ENCODE measurements around the gene ZNF770. TPM values are rescaled to one million over a fixed set of nuclear protein-coding genes. Genes with fewer than 3 reads are reported as not detected.

ZNF770 gene
- total RNA-seq, 1 experiment from 2014 or later: 70.7 TPM

- DNase-seq (ENCODE audit: low read depth, low spot score): no peak
- no peaks in the 10 kb centered on the region for H4K20me1 ChIP-seq (ENCODE audit: insufficient read depth)
- no peaks in the 10 kb centered on the region for H3K9me2 ChIP-seq (ENCODE audit: insufficient read depth)
- H3K9ac ChIP-seq (ENCODE audit: low read length): no peak overlapping the region
- ChIA-PET CTCF (no interaction called here), RAD21 (ENCODE audit: low non-redundant PET in 1 of 2, low total read pairs in 2 of 2, uncharacterized antibody in 2 of 2, unreplicated experiment in 2 of 2) (interaction anchor here in 1 of 2 experiments (0.6 kb wide), 1 partner anchor 12 kb away, joined by 3 read pairs; no protein-coding TSS in a partner anchor), POLR2A (no interaction called here)
- H2AFZ ChIP-seq (ENCODE audit: low read depth, low read length, poor library complexity, severe bottlenecking): no peak overlapping the region
- H3K27ac ChIP-seq (ENCODE audit: low read depth, low read length): no peak overlapping the region
- no peak overlapping the region for H3K4me2 ChIP-seq (ENCODE audit: low read length)
- H3K27me3 ChIP-seq (ENCODE audit: insufficient read depth, low read length): no peaks in the 10 kb centered on the region
- no peak for ATAC-seq
- H3K9me3 ChIP-seq (ENCODE audit: control insufficient read depth in 1 of 2, insufficient read depth in 1 of 2, low read depth in 1 of 2, low read length in 2 of 2): no peaks in the 10 kb centered on the region
- TF ChIP-seq EZH2phosphoT487 (IDR thresholded peaks at IDR 0.05; ENCODE audit: borderline replicate concordance) (no peak), TCF7L2 (IDR thresholded peaks at IDR 0.05; ENCODE audit: borderline replicate concordance, extremely low read depth, insufficient read depth, insufficient read length) (no peak), YY1 (IDR thresholded peaks at IDR 0.05; ENCODE audit: extremely low read depth, insufficient replicate concordance, low read depth, low read length) (no peak), POLR2A (IDR thresholded peaks at IDR 0.05; ENCODE audit: borderline replicate concordance, extremely low read depth, insufficient read depth, insufficient read length) (no peak), CEBPB (IDR thresholded peaks at IDR 0.05; ENCODE audit: low read depth) (no peak), RAD21 (IDR thresholded peaks at IDR 0.05; ENCODE audit: low read depth) (no peak), REST (IDR thresholded peaks at IDR 0.05; ENCODE audit: low read depth) (no peak), ELF1 (IDR thresholded peaks at IDR 0.05; ENCODE audit: borderline replicate concordance, low read depth) (no peak), JUND (IDR thresholded peaks at IDR 0.05) (no peak)
- TF ChIP-seq, protein P1, sequence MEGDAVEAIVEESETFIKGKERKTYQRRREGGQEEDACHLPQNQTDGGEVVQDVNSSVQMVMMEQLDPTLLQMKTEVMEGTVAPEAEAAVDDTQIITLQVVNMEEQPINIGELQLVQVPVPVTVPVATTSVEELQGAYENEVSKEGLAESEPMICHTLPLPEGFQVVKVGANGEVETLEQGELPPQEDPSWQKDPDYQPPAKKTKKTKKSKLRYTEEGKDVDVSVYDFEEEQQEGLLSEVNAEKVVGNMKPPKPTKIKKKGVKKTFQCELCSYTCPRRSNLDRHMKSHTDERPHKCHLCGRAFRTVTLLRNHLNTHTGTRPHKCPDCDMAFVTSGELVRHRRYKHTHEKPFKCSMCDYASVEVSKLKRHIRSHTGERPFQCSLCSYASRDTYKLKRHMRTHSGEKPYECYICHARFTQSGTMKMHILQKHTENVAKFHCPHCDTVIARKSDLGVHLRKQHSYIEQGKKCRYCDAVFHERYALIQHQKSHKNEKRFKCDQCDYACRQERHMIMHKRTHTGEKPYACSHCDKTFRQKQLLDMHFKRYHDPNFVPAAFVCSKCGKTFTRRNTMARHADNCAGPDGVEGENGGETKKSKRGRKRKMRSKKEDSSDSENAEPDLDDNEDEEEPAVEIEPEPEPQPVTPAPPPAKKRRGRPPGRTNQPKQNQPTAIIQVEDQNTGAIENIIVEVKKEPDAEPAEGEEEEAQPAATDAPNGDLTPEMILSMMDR (IDR thresholded peaks at IDR 0.05 in 2 of 3, conservative IDR thresholded peaks at IDR 0.05 in 1 of 3; ENCODE audit: borderline replicate concordance in 1 of 3, insufficient read depth in 1 of 3, low read depth in 2 of 3, low read length in 2 of 3): no peak
- intact Hi-C loops (cut with micrococcal nuclease): no loop called here
- no peaks in the 10 kb centered on the region; a peak in 1 of 4 replicates for H3K4me1 ChIP-seq (ENCODE audit: control insufficient read depth in 1 of 2, insufficient read depth in 2 of 2, low read length in 2 of 2)
- no peak overlapping the region for H3K4me3 ChIP-seq (replicated peaks in 1 of 2; ENCODE audit: low read depth in 1 of 2, low read length in 2 of 2)
- H3K79me2 ChIP-seq (ENCODE audit: insufficient read depth, low read length): peaks cover 38% of the 10 kb centered on the region
- H3K36me3 ChIP-seq (ENCODE audit: control insufficient read depth in 1 of 2, insufficient read depth in 2 of 2, low read length in 2 of 2): peaks cover 9 to 11% of the 10 kb centered on the region in 2 experiments; a peak in 2 of 4 replicates
- BruUV-seq (replicated peaks): no TSS peak
Measured at GRCh38 chr15:34951993-34952392, 36.1 kb downstream of the ZNF770 start.

All from HCT116 (cell line).